Measurements from ENCODE around the gene DCUN1D2.

GRCh38 chr13:113486698-113487097 lies 3.8 kb downstream of the DCUN1D2 start:
- no peak for TF ChIP-seq CTCF (IDR thresholded peaks at IDR 0.05)
- TF ChIP-seq POLR2A (IDR thresholded peaks at IDR 0.05), result no peak

Measured in breast epithelium (tissue), 3 donors.